Muscle of arm (tissue), 12 donors: Measurements from ENCODE around the gene HPD. TPM values are rescaled to one million over a fixed set of nuclear protein-coding genes. Genes with fewer than 3 reads are reported as not detected.

Experiments used
- DNase-seq: peaks from one replicate; pipeline ENCODE4 v3.0.0-alpha.2; 2013
- polyA plus RNA-seq, 12 donors: library from polyadenylated mRNA; unstranded; fragments of 120-200 nt; gene quantifications; one replicate each; pipeline ENCODE4 v1.2.1, GENCODE V29; 2013; ENCODE audit not compliant: insufficient read length in 12 of 12

The HPD gene
- polyA plus RNA-seq, 12 donors: 0.13 to 0.67 (median 0.22) TPM; not detected in 7

GRCh38 chr12:121811434-121812319 is 47.0 kb downstream of the HPD start:
- peak; percentile 76 for DNase-seq

- no peak for DNase-seq
Measured at GRCh38 chr12:121810833-121811433, 47.7 kb downstream of the HPD start.

- DNase-seq: no peak
Measured at GRCh38 chr12:121810234-121810817, 48.3 kb downstream of the HPD start.

- DNase-seq: no peak
Measured at GRCh38 chr12:121809712-121810116, 48.9 kb downstream of the HPD start.

GRCh38 chr12:121808623-121809022 is 50.0 kb downstream of the HPD start:
- no peak for DNase-seq

- no peak for DNase-seq
Measured at GRCh38 chr12:121807642-121808347, 50.9 kb downstream of the HPD start.

- no peak for DNase-seq
Measured at GRCh38 chr12:121806546-121807423, 51.9 kb downstream of the HPD start.

GRCh38 chr12:121806009-121806545 is 52.6 kb downstream of the HPD start:
- DNase-seq: no peak

GRCh38 chr12:121805171-121806008 is 53.3 kb downstream of the HPD start:
- DNase-seq: no peak

- DNase-seq: no peak
Measured at GRCh38 chr12:121804417-121805111, 54.1 kb downstream of the HPD start.

GRCh38 chr12:121803861-121804416 is 54.7 kb downstream of the HPD start, which contains the start of gene SETD1B:
Gene SETD1B (plus strand): TSS chr12:121804009. CDS start chr12:121804738, 729 bp downstream.
- no peak for DNase-seq

- peak; percentile 96 for DNase-seq
Measured at GRCh38 chr12:121802843-121803698, 55.6 kb downstream of the HPD start.

- DNase-seq: no peak
Measured at GRCh38 chr12:121802485-121802842, 56.2 kb downstream of the HPD start.

- DNase-seq: no peak
Measured at GRCh38 chr12:121801595-121802484, 56.8 kb downstream of the HPD start.

- peak; percentile 79 for DNase-seq
Measured at GRCh38 chr12:121800694-121801594, 57.7 kb downstream of the HPD start.
